OCI-LY1 (cell line): Measurements from ENCODE around the gene UCP3.

Experiments
- CTCF ChIP-seq: fragments of 200-600 bp; sonication (generic), shearing (Covaris generic); IDR thresholded peaks from 2 replicates; pipeline ENCODE4 v1.5.1; 2017; ENCODE audit warnings: mild to moderate bottlenecking, antibody characterized with exemption, low read length, moderate library complexity, mixed read lengths
- EZH2 ChIP-seq: fragments of 200-600 bp; sonication (generic), shearing (Covaris generic); IDR thresholded peaks from 2 replicates; pipeline ENCODE4 v1.8.0; 2017; ENCODE audit warnings: borderline replicate concordance, mixed run types, mild to moderate bottlenecking, antibody characterized with exemption, low read length, moderate library complexity, mixed read lengths

GRCh38 chr11:74009230-74009547 lies 304 bp upstream of the UCP3 start:
- TF ChIP-seq CTCF (no peak), EZH2 (no peak)
